Stimulated activated CD4-positive, alpha-beta T cell treated with anti-CD3 and anti-CD28 coated beads, Interleukin-12 subunit alpha, Interleukin-12 subunit beta, amount 100 ng/mL, for 24 hours (primary cell): ENCODE measurements around the gene WNT8A.
"Not testable (repeated sequence)": the region's sequence is repeated elsewhere in the genome, so short reads cannot be mapped to it uniquely, and the experiment has no call there.

Experiments used
- DNase-seq, 2 experiments: peaks; one replicate each; pipeline ENCODE4 v3.0.0-alpha.2; 2020; ENCODE audit warnings: low read depth in 2 of 2

The WNT8A gene, protein sequence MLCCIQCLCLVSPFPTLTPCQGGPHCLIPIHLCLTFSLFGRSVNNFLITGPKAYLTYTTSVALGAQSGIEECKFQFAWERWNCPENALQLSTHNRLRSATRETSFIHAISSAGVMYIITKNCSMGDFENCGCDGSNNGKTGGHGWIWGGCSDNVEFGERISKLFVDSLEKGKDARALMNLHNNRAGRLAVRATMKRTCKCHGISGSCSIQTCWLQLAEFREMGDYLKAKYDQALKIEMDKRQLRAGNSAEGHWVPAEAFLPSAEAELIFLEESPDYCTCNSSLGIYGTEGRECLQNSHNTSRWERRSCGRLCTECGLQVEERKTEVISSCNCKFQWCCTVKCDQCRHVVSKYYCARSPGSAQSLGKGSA

DNA sequence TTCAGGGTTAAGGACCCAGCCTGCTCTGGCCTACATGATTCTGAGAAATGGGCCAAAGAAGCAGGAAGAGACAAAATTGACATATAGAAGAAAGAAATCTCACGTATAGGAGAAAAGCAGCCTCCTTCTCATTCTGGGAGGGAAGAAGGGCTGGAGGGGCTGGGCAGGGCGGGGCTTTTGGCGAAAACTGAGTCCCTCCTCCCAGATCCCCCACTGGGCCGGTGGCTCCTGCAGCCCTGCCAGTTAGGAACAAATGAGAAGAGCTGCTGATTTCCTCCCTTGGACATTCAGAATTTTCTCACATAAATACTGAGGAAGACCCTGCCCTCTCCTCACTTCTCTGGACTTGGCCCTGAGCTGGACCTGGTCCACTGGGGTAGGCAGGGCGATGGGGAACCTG lies at the start of gene WNT8A:
Gene WNT8A, plus strand, starts transcription at position 332 of the 400 bp plus-strand sequence. CDS start 95 bp downstream, outside the sequence.
- no peak for DNase-seq

DNA sequence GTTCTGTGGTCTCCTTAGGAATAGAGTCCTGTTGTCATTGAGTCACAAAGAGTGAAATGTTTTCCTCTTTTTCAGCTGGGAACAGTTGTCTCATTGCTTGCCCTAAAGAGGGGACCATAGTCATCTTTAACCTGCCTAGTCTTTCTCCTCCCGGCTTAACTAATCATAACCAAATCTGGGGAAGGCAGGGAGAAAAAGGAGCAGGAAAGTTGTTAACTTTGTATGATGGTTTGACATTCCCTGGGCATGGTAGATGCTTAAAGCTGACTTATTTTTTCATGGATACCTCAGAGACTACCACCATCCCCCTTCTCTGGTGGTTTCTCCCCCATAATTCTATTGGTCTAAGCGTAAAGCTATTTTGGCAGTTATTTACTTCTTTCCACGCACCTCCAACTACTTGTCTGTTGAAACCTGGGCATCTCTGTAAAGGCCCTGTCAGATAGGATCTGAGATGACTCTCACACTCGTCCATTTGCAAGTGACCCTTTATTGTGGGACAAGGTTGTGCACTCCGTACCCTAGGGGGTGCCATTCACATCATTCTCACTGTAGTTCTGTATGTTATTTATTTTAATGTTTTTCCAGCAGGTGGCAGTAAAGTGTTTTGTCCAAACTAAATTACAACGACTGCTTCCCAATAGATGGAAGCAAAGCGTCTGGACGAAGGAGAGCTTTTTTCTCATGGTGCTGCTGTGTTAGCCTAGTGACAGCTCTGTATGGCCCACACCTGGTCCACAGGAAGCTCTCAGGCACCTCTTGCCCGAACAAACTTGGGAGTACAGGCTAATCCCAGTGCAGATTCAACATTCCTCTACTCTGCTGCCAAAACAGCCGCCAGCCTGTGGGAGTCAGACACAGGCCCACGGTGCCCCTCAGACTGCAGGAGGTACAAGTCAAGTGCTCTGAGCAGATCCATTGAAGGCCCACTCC lies 48.0 kb upstream of the WNT8A start:
- peak; percentile 15 to 34 for DNase-seq

DNA sequence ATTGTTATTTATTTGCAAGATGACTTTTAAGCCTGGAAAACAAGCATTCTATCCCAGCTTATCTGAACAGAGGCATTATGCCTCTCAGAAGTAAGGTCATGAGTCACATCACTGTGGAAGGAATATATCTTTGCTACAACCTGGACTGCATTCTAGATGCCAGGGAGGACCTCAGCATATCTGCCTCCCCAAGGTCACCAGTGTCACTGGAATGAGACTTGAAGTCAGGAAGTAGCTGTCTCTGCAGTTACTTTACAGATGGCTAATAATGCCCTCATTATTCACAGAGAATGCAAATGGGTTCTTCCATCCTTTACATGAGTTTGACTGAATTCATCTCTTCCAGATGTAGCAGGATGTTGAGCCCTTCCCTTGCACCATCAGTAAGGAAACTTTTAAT lies 46.6 kb upstream of the WNT8A start:
- DNase-seq, result no peak

DNA sequence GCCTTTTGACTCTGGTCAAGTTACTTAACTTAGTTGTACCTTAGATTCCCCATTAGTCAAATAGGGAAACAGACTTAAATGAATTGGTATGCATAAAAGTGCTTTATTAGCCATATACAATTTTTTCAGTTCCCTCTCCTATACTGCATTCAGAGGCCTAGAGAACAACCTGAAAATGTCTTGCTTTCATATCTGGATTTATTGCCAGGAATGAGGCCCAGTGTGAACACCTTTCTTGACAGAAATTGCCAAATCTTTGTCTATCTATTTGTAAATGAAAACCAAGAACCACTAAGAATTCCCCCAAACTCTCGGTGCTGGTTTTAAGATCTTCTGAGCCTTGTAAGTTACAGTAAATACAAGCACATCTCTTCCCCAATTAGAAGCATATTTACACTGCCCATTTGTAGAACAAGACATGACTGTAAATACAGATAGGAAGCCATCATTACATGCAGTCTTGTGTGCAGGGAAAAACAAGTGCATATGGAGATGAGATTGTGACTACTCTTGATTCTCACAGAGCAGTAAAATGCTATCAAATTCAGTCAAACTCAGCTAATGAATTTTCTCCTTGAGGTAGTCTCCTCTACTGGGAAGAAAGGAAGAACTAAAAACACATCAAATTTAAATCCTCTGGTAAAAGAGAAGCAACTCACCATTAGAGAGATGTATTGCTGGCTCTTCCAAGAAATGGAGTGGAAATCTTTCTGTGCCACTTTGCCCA lies 45.8 kb upstream of the WNT8A start:
- DNase-seq, result no peak

DNA sequence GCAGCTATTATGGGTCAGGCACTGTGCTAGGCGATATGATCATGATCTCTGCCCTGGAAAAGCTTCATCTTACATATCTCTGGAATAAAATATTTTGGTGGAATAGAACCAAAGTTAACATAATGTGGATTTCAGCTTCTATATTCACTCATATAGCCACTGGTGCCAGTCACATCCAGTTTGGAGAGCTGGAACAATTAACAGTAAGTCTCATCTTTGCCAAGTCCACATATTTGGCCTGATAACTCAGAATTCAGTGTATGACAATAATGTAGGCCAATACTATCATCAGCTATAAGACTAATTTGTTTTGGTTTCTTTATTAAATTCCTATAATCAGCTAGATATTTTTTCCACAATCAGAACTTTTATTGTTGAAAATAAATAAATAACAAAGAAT lies 45.0 kb upstream of the WNT8A start:
- DNase-seq, result no peak

DNA sequence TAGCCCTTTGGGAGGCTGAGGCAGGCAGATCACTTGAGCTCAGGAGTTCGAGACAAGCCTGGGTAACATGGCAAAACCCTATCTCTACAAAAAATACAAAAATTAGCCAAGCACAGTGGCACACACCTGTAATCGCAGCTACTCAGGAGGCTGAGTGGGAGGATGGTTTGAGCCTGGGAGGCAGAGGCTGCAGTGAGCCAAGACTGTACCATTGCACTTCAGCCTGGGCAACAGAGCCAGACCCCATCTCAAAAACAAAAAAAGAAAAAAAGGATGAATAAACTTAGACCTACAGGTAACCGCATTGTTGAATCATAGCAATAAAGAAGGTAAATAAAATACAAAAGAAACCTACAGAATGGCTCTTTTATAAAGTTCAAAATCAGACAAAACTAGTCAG lies 38.5 kb upstream of the WNT8A start:
- not testable (repeated sequence) for DNase-seq

DNA sequence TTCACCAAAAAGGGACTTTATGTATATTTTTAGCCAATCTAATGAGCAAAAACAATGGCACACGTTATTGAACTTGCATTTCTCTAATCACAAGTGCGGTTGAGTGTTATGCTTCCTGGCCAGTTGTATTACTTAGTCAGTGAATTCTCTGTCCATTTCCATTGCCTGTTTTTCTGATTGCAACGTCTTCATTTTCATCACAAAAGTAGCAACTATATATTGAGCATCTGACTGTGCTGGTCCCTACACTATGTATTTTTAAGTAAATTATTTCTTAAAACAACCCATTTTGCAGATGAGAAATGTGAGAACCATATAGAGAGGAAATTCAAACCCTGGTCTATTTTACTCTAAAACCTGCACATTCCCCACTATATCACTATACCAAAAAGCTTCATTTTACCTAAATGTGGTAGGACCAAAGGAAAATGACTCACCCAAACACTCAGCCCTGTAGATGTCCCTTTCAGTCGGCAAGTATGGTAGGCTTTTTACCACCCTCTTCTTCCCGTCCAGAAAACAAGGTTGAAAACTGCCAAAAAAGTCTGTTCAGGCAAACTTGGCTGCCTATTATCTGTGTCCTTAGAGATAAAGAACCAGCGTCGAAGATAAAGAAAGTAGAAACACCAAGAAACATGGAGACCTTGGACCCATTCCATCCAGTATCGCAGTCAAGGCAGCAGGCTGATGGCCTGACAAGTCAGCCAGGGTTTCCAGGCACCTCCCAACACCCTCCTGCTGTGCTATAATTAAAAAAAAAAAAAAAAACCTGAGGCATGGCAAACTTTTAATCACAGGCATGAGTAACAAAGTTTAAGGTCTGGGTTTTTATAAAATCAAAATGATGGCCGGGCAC lies 32.2 kb upstream of the WNT8A start:
- DNase-seq, result no peak

DNA sequence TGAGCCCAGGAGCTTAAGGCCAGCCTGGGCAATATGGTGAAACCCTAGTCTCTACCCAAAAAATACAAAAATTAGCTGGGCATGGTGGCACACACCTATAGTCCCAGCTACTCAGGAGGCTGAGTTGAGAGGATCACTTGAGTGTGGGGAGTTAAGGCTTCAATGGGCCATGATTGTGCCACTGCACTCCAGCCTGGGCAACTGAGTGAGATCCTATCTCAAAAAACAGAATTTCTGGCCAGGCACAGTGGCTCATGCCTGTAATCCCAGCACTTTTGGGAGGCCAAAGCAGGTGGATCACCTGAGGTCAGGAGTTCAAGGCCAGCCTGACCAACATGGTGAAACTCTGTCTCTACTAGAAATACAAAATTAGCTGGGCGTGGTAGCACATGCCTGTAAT lies 31.1 kb upstream of the WNT8A start:
- DNase-seq, result not testable (repeated sequence)

DNA sequence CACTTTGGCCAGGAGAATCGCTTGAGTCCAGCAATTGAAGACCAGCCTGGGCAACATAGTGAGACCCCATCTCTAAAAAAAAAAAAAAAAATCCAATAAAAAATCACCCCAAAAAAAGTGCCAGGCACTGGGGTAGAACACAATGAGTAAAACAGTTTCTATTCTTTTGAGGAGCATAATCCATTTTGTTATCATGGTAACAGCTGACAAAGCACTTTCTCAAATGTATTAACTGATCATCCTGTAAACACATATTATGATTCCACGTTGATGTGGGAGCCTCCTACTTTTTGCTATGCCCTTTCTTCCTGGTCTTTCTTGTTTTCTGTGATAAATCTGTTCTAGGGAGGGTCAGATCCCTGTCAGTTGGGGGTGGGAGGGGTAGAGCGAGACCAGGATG lies 30.3 kb upstream of the WNT8A start:
- DNase-seq, result no peak

DNA sequence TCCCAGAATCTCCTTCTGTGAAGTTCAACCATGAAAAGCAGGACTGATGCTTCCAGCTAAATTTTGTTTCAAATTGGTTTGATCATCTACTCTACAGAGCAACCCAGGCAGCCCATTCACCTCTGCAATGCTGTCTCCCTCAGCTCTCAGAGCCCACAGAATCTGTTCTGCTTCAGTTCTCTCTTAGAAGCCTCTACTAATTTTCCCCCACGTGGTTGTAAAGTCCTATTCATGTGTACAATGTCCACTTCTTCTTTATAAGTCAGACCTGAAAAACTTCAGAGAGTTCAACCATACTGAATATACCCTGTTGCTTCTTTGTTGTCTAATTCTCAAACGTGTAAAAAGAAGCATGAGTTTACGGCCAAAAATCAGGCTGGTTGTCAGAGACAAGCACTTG lies 29.6 kb upstream of the WNT8A start:
- DNase-seq, result no peak

DNA sequence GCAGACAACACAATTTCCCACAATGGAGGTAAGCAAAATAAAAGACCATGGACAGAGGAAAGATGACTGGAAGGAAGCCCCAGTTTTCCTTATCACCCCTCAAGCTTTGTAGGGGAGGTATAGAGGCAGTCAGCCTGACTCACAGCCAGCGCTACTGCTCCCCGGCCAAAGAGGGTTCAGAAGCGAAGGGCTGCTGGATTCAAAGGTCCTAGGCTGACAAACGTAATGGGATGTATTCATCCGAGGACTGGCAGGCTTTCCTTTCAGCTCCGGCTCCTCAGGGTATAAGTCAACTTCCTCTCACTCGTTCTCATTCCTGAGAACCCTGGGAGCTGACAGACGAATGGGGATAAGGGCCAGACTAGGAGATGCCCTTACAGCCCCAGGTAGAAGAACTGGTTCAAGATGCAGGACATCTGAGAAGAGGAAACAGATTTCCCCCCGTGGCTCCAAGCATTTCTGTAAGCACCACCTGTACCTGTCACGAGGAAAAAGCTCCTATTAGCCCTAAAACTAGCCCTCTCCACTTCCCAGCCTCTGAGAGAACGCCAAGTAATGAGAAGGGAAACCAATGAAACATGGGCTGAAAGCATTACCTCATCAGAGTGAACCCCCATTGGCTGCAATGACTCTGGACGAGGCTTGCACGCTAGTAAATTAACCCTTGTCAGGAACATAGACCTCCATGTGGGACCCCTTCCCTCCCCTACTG lies 28.8 kb upstream of the WNT8A start:
- no peak for DNase-seq

DNA sequence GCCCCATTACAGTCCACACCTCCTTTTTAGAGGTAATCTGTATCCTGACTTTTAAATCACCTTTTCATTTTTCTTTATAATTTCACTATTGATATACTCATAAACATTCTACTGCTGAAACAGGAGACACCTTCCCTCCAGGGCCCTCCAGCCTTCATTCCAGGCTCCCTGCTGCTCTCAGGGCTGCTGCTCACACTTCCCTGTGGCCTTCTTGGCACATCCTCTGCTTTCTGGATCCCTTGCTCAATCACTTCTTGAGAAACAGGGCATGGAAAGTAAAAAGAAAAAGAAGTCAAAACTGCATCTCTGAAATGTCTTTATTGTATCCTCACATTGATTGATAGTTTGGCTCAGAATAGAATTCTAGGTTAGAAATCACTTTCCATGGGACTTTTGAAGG lies 19.3 kb upstream of the WNT8A start:
- no peak for DNase-seq

DNA sequence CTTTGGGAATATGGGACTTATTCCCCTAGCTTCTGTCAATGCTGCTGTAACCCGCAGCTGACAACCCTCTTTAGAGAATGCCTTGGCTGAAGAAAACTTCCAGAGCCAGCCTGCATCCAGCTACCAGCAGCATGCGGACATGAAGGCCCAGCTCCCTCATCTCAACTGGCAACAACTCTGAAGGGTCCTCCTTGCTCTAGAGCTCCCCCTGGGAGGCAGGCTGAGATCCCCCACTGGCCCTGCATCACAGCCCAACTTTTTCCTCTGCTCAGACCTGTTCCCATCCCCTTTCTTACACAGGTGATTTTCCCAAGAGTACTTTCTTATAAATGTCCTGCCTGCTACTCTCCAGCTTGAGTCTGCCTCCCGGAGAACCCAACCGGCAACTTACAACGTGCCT lies 18.7 kb upstream of the WNT8A start:
- no peak for DNase-seq

DNA sequence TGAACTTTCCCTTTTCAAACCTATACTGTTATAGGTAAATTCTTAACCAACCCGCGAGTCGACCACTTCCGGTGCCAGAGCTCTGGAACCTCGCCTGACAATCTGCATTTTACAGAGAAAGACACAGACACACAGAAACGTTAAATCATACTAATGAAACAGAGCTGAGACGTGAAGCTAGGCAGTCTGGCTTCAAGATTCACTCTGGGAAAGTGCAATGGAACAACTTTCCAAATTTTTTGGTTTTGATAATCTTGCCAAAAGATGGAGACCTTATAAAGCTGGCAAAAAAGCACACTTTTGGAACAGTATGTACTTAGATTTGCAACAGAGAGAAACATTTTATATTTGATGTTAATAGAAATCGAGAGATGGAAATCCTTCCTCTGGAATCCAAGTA lies 15.9 kb upstream of the WNT8A start:
- no peak for DNase-seq

DNA sequence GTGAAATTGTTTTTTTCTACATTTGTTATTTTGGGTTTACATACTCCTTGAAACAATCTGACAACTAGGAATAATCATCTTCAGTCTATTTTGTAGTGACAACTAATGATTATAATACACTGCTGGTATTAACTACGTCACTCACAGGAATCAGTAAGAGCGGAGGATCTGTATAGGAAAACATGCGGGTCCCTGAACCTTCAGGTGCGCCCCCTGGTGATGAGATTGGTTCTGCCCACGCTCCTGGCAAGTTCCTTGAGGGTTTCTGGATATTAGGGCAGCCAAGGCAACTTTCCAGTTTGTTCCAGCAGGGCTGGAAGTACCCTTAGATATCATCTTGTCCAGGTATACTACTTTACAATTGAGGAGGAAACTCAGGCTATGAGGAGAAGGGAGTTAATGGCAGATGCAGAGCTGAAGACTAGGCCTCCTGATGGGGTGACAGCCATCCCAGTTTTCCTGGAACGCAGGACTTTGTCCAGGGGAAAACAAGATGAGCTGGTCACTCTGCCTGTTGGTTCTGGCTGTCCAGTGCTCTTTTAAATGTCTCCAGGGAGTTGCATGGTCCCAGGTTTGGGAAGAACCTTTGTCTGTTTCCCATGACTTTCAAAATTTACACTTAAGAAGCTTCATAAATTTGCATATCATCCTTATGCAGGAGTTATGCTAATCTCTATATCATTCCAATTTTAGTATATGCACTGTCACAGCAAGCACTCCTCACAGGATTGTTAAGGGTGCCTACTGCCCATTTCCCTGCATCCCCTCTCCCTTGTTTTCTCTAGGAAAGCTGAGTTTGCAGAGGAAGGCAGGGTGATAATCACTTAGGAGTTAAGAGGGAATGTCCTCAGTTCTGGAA lies 14.9 kb upstream of the WNT8A start:
- peak; percentile 42 to 80 for DNase-seq

DNA sequence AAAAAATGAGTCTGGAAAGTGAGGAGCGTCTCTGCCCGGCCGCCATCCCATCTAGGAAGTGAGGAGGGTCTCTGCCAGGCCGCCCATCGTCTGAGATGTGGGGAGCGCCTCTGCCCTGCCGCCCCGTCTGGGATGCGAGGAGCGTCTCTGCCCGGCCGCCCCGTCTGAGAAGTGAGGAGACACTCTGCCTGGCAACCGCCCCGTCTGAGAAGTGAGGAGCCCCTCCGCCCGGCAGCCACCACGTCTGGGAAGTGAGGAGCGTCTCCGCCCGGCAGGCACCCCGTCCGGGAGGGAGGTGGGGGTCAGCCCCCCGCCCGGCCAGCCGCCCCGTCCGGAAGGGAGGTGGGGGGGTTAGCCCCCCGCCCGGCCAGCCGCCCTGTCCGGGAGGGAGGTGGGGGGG lies 13.8 kb upstream of the WNT8A start:
- not testable (repeated sequence) for DNase-seq

DNA sequence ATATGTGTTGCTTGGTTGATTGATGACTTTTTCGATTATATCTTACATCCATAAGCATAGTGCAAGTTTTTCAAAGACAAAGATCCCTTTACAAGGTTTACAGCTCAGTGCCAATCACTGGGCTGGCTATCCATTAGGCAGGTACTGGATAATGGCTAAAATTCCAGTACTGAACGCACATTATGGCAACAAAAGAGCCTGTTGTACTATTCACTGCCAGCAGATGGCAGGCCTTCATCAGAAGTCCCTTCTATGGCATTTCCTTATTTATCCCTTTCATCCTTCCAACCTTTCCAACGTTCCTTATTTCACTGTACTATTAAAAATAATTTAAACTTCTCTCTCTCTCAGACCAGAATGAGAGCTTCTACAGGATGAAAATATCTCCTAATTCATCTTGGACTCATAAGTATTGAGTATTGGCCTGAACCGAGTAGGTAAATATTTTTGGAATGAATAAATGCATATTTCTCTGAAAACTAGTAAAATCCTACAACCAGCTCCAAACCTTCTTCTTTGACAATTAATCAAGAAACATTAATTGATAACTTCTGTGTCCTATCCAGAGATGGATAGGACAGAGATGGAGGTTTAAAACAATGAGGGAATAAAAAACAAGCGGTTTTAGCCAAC lies 6.7 kb upstream of the WNT8A start:
- DNase-seq, result peak; percentile 7 to 45

DNA sequence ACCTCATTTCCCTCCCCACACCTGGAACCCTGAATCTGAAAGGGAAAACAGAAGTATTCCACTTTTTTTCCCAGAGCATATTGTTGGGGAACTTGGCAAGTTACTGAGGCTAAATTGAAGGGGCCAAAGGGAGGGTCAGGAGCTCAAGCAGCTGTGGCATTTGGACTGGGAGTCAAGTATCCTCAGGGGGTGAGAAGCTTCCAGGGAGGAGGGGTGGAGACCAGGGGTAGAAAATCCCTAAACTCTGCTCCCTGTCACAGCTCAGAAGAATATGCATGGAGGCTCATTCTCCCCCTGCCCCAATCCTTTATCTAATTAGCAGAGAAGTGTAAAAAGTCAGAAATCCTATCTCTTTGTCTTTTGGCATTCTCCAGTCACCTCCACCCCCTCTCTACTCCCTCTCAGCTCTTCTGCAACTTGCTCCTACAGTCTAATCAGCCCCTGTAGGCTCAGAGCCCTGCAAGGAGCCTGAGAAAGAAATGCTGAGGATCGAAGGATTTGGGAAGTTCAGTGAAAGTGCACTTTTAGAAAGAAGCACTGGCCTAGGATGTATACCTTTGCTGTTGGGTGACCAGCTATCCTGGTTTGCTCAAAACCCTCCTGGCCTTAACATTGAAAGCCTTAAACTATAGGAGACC lies 5.7 kb upstream of the WNT8A start:
- DNase-seq, result no peak

DNA sequence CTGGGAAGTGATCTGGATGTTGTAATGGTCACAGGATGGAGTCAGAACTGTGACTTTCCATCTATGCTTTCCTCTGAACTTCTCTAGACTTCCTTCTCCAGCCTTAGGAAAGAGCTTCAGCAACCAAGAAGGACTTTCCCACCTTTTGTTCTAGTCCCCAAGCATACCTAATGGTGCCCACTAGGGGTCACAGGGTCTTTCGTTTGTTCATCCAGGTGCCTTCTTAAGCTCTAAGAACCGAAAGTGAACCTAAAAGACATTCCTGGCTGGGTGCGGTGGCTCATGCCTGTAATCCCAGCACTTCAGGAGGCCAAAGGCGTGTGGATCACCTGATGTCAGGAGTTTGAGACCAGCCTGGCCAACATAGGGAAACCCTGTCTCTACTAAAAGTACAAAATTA lies 1.8 kb upstream of the WNT8A start:
- DNase-seq, result no peak
